ENCODE measurements around the gene CD36.
A peak's percentile ranks its signal among the peaks of the same experiment; 100 is the strongest.

CD36 gene

DNA sequence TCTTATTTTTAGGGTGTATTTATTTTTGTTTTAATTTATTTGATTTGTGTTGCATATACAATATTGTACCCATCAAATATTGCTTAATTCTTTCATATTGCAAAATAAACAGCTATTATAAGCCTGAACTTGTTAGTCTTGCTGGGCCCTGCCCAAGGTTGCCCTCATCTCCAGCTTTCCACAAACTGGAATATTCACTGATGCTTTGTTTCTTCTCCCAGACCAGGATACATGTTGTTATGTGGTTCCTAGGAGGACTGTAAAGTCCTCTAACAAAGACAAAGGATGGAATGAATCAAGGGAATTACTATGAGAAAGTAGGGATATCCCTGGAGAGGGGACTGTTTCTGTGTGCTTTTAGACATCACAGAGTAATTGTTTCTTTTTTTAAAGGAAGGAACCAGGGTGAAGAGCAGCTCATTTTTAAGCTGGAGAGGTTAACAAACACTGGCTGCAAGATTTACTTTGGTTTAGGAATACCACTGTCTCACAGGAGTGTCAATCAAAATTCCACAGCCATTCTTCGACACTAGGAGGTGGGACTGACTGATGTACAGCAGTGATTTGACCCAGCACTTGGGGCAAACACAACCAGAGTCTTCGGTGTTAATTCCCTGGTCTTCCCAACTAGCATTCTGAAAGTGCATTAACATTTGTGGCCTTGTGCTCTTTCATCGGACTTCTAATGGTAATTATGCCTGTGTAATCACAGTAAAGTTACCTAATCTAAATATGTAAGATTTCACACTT is 14.8 kb upstream of the CD36 start:
- H3K4me3 ChIP-seq (ENCODE audit: low read depth, low read length), result no peak overlapping the region
- DNase-seq (ENCODE audit: low read depth), result no peak

DNA sequence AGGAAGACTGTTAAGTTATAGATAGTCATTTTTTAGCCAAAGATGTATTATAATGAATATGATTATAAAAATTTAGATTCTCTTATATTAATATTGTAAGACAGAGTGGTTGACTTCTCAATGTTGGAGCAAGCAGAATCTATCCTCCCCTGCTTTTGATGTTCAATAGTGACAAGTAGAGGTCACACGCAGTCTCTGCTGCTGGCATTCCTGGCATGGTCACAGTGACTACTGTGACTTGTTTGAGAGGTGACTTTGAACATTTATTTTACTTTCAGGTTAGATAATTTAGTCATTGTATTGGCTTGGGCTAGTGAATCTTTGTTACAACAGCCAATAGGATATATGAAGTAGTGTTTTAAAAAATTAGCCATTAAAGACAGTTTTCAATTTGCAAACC is 13.7 kb upstream of the CD36 start:
- DNase-seq (ENCODE audit: low read depth), result no peak
- no peak overlapping the region for H3K4me3 ChIP-seq (ENCODE audit: low read depth, low read length)

DNA sequence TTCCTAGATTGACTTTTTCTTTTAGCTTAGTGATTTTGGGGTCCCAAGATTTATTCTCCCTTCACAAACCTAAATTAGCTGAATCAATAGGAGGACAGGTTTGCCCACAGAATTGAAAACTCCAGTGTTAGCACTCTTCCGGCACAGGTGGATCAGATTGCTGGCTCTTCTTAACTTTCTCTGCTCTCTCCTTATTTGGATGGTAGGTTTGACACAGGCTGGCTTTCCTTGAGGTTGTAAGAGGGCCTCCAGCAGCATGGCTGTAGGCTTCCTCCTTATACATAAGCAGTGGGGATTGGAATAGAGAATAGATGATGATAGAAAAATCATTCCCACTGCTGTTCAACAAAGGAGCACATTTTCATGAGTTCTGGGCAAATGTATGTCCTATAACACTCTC is 9.4 kb upstream of the CD36 start:
- no peak overlapping the region for H3K4me3 ChIP-seq (ENCODE audit: low read depth, low read length)
- DNase-seq (ENCODE audit: low read depth), result no peak

DNA sequence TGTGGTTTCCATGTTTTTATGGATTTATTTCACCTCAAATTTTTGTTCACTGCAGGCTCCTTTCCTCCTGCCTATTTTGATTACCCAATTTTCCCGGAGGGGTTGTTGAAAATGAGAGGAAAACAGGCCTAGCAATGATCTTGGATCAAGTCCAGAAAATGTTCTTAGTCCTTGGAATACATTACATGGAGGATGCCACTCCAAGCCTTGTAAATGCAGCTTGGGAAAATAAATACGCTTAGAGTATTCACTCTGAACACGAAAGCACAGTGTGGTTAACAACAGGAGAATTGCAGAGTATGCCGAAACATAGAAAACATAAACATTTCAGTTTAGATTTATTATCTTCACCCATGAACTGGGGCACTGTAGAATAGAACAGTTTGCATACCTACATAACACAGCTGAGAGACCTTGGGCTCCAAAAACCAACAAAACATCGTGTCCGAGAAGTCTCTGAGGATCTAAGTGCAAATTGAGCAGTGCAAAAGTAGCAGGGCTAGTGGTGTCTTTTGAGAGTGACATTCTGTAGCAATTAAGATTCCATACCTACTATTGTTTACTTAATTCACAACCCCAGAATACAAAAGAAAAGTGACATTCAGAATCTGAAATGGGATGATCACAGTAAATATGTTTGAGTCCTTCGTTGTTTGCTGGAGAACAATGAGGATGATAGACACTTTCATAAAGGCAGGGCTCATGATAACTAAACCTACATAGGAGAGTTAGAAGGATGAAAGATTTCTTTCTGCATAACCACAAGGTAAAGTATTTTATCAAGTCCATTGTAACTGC is 7.6 kb upstream of the CD36 start:
- H3K4me3 ChIP-seq (ENCODE audit: low read depth, low read length), result no peak overlapping the region
- peak; percentile 69 for DNase-seq (ENCODE audit: low read depth)

DNA sequence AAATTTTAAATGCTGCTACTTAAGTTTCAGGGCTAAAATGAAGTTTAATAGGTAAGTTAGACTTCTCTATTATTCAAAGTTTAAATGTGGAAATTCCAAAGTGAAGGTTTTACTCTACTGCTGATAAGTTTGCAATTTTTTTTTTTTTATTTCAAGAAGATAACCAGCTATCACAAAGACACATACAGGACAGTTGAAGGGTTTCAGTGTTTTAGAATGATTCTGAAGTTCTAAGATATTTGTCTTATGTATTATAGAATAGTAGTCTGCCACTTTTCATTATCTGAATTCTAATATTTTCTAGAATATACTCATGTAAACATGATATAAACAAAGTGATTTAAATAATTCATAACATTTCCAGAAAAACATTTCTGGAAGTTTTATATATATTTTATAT is 7.0 kb upstream of the CD36 start:
- DNase-seq (ENCODE audit: low read depth), result no peak
- H3K4me3 ChIP-seq (ENCODE audit: low read depth, low read length), result no peak overlapping the region

DNA sequence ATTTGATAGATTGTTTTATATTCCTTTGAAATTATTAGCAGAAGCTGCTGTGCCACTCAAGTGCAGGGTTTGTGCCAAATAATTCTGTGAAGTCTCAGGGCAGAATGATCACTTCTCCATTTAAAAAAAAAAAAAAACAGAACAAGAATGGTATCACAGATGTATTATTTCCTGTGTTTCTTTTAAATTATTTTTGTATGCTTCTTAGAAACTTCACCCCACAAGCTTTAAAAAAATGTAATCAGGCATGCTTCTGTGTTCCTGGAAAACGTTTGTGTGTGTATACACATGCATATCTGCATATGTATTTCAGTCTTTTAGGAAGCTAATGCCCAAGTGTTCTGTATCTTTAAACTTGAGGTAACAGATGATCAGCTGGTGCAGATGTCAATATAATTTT is 6.3 kb upstream of the CD36 start:
- no peak for DNase-seq (ENCODE audit: low read depth)
- no peak overlapping the region for H3K4me3 ChIP-seq (ENCODE audit: low read depth, low read length)

DNA sequence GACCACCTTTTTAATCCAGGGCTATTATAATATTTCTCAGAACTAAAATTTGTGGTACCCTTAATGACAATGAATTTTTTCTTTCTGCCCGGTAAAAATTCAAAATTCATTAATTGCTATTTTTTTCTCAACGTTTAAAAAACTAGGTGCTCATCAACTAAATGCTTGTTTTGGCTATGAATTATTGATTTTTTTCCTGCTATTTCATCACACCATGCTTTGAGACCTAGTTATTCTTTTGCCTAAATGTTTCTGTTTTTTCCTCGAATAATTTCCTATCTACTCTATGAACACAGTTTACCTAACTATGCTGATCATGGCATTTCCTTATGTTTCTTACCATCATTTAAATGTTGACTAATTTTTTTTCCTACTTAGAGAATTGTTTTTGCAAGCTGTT is 5.6 kb upstream of the CD36 start:
- DNase-seq (ENCODE audit: low read depth), result no peak
- H3K4me3 ChIP-seq (ENCODE audit: low read depth, low read length), result no peak overlapping the region

DNA sequence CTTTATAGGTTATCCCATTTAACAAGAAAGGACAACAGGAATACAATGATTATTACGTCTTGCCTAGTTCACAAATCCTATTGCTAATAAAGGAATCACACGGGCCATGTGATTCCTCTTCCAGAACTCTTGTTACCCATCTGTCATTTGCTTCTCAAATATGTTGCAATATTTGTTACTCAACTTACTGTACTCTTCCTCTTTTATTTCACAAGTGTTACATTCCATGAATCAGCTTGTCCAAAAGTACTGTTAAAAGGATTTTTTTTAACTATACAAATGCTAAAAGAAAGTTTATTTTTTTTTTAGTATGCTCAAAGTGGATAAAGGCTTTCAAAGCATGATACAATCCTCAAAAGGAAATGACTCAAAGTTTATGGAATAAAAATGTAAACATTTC is 3.9 kb upstream of the CD36 start:
- peak; percentile 77 for DNase-seq (ENCODE audit: low read depth)

DNA sequence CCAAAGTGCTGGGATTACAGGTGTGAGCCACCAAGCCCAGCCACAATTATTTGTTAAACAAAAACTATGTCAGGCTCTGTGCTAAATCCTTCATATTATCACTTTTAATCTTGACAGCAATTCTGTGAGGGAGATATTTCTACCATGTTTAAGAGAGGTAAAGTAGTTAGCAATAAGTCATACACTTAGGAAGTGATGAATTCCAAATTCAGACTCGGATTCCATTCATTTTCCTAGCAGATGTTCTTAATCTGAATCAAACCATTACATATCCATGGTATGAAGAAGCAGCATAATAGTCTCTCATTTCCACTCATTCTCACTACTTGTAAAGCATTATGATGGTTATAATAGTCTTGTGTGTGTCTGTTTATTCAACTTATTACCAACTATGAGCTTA is 2.9 kb upstream of the CD36 start:
- H3K4me3 ChIP-seq (ENCODE audit: low read depth, low read length), result no peak overlapping the region
- no peak for DNase-seq (ENCODE audit: low read depth)

More for the DNA sequence above, 3.9 kb upstream of the CD36 start:
- no peak overlapping the region for H3K4me3 ChIP-seq (ENCODE audit: low read depth, low read length)

DNA sequence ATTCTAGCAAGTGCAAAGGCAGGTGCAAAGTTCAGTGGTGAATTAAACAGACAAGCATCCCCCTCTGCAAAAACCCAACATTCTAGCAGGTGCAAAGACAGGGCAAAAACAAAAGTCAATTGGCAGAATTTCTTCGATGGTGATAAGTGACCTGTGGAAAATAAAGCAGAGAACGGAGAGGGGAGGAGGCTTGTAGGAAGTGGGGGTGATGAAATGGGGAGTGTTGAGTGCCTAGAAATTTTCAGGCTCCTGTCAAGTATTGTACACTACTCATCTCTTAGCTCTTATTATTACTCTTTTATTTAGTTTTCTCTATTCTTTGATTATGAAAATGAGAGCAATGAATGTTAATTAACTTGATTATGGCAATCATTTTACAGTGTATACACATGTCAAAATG is 2.4 kb upstream of the CD36 start:
- no peak for DNase-seq (ENCODE audit: low read depth)
- H3K4me3 ChIP-seq (ENCODE audit: low read depth, low read length), result no peak overlapping the region

DNA sequence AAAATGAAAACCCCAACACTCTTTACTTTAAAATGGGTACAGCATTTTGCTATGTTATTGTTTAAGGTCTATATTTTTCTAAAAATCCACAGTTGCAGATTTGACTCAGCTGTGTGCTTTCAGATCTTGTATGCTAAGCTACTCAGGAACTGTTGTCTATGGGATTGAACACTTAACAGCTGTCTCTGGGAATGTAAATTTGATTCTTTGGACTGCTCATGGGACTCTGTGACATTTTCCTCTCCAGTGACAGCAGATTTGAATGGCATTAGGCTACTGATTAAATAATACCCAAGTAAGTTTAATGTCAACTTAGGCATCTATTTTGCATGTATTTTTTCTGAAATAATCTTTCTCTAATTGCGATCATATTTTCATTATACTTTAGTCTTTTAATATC is 1.7 kb upstream of the CD36 start:
- no peak overlapping the region for H3K4me3 ChIP-seq (ENCODE audit: low read depth, low read length)
- no peak for DNase-seq (ENCODE audit: low read depth)

DNA sequence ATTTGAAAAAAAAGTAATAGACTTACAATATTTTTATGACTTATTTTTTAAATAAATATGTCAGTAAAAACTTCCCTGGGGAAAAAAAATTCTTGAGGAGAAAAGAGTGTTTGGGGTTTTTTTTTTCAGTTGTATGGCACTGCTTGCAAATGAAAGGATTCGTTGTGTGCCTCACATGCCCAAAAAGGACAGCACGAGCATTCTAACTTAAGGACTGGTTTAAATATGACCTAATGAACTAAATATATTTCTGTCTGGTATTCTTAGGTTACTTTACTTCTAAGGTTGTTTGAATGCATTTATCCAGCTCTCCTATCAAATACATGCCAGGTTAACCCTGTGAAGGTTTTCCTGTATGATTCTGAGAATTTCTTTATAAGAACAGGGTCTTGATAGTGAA is 988 bp upstream of the CD36 start:
- no peak for DNase-seq (ENCODE audit: low read depth)
- no peak overlapping the region for H3K4me3 ChIP-seq (ENCODE audit: low read depth, low read length)

DNA sequence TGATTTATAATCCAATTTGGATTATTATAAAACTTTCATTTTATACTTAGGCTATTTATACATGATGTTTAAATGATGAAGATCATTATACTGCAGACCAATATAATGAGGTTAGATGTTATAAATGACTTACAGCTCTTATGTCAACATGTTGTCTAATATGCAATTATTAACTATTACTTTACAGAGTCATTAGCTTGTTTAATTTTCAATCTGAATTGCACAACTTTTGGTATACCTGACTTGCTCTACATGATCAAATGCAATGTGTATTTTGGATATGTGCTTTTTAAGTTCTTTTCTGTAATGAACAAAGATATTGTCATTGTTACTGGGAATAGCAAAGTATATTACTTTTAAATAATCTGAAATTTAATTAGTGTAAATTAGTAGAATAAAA is 569 bp downstream of the CD36 start:
- DNase-seq (ENCODE audit: low read depth), result no peak
- no peak overlapping the region for H3K4me3 ChIP-seq (ENCODE audit: low read depth, low read length)

DNA sequence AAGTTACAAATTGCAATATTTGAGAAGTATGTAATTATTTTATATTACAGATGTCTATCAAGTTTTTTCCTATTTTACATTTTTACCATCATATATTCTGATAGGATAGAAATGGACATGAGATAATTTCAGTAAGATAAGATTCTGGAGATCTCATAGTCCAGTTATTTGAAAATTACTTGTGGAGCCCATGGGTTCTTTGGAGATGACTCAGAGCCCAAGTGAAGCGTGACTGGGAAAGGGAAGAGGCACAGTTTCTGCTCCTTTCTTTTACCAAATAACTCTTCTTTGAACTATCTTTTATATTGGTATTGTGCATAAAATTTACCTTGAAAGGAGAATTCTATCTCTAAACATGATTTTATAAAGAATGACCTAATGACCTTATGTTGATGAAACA is 2.4 kb downstream of the CD36 start:
- DNase-seq (ENCODE audit: low read depth), result no peak
- no peak overlapping the region for H3K4me3 ChIP-seq (ENCODE audit: low read depth, low read length)

DNA sequence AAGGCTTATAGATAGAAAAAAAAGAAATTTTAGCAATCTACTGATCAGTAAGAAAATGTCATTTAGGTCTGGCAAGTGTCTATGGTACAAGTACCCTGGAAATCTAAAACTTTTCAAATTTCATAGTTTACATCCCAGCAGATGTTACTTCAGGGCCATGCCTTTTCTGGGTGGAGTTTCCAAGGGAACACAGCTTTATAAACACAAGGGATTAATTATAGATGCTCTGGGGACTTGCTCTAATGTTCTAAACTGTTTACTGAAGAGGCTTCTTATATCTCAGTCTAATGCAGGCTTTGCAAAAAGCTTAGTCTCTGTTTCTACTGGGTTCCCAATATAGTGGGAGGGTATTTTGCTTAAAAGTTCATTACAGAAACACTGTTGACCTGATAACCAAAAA is 3.1 kb downstream of the CD36 start:
- no peak overlapping the region for H3K4me3 ChIP-seq (ENCODE audit: low read depth, low read length)
- DNase-seq (ENCODE audit: low read depth), result no peak

DNA sequence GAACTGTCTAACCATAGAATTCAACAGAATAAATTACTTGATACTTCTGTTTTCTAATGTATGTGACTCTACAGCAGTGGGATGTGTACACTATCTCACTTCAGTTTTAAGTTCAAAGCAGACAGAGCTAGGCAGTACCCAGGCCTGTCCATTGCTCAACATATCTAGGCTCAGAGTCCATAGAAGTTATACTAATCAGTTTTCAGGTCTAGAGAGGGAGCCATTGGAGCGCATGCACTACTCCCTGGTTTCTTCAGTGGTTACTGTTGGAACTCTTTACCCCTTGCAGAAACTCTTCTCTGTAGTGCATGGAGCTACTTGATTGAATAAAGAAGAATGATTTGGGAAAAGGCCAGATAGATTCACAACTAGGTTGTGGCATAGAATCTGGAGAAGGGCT is 4.4 kb downstream of the CD36 start:
- no peak overlapping the region for H3K4me3 ChIP-seq (ENCODE audit: low read depth, low read length)
- DNase-seq (ENCODE audit: low read depth), result no peak

DNA sequence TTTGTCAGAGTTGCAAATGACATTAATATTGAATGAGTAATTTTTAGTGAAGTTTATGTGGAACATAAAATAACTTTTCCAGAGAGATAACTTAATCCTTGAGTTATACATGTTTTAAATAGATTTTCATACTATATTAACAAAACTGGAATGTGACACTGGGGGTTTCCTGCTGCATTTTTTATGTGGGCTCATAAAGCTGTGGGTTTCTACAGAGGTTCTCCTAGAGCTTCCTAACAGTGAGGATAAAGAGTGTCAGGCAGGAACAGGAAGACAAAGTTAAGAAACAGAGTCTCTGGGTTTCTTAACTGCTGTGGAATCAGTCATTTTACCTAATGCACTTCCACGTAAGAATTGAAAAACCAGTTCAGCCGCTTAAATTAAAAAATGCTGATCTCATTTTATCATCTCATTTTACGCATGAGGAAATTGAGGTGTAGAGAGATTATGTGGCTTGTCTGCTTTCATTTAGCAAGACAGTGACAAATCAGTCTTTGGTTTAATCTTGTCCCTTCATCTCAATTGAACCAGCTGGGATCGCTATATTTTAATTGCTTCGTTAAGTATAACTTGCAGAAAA is 5.0 kb downstream of the CD36 start:
- H3K4me3 ChIP-seq (ENCODE audit: low read depth, low read length), result no peak overlapping the region
- no peak for DNase-seq (ENCODE audit: low read depth)

DNA sequence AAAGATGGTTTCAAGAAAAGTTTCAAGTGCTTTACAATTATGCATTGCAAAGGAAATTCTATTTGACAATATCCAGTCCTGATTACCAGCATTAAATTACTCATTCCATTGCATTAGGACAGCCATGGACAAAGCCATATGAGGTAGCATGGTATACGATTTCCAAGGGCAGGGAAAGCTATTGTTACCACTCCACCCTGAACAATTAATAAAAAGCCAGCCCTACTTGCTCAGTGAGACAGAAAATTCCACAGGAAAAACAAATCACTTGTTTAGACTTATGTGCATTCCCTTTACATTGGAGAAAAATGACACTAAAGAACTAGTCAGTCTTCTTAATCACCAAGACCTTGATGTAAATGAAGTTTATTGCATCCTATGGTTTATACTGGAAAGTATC is 5.6 kb downstream of the CD36 start:
- DNase-seq (ENCODE audit: low read depth), result no peak
- H3K4me3 ChIP-seq (ENCODE audit: low read depth, low read length), result no peak overlapping the region

DNA sequence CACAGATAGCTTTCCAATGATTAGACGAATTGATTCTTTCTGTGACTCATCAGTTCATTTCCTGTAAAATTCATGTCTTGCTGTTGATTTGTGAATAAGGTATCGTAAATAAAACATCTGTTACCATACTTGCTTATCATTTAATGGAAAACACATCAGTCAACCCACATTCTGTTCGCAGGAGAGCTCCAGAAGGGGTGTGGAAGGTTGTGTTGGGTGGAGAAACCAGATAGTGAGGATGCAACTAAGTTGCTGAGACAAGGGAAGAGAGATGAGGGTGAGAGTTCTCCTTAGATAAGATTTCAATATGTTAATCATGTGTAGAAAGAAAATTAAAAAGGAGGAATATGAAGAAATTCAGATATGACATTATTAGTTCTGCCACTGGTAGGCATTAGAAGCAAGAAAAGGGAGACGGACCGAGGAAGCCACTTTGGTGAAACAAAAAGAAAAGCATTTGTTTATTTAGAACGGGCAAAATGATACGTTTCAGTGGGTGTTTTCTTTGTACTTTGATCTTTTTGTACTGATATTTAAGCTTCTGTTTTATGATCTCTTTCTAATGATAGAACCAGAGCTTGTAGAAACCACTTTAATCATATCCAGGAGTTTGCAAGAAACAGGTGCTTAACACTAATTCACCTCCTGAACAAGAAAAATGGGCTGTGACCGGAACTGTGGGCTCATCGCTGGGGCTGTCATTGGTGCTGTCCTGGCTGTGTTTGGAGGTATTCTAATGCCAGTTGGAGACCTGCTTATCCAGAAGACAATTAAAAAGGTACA is 7.8 kb downstream of the CD36 start:
- no peak overlapping the region for H3K4me3 ChIP-seq (ENCODE audit: low read depth, low read length)
- DNase-seq (ENCODE audit: low read depth), result no peak

DNA sequence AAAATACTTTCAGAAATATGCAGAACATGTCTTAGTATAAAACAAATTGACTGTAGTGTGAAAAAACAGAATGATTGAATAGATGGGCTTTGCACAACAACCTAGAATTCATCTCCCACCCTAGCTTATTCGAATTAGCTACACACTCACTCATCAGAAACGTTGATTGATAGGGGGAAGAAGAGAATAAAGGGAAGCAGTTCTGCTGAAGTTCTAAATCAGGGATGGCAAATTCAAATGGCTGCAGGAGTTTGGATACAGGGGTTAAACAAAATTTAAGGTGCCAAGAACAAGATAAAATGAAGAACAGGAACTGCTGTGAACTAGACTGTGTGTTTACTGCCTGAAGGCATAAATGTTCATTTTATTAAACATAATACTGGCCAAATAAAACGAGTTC is 9.0 kb downstream of the CD36 start:
- no peak overlapping the region for H3K4me3 ChIP-seq (ENCODE audit: low read depth, low read length)
- DNase-seq (ENCODE audit: low read depth), result no peak

All from skeletal muscle cell (primary cell).